Lower leg skin (tissue), 4 donors: Measurements from ENCODE around the gene TMEM37. TPM values are rescaled to one million over a fixed set of nuclear protein-coding genes. Genes with fewer than 3 reads are reported as not detected.

Experiments used
- DNase-seq, 2 donors: peaks; one replicate each; pipeline ENCODE4 v3.0.0-alpha.2; 2019; ENCODE audit warnings: low spot score in 2 of 2
- H3K4me3 ChIP-seq: fragments of 200-600 bp; sonication (generic); 2 replicates; pipeline ENCODE4 v1.5.1; 2017; ENCODE audit warnings: mild to moderate bottlenecking, low read depth; ENCODE audit not compliant: poor library complexity, severe bottlenecking
- CTCF ChIP-seq, 3 donors: fragments of 450-650 bp; IDR thresholded peaks; one replicate each; pipeline ENCODE4 v1.5.1; 2016; ENCODE audit warnings: antibody characterized with exemption in 3 of 3, mild to moderate bottlenecking in 3 of 3, moderate library complexity in 2 of 3
- POLR2A ChIP-seq, 2 donors: fragments of 450-650 bp; IDR thresholded peaks; one replicate each; pipeline ENCODE4 v1.6.1; 2016 to 2017; ENCODE audit warnings: antibody characterized with exemption in 2 of 2, mild to moderate bottlenecking in 1 of 2, moderate library complexity in 1 of 2
- WGBS, 2 donors: methylation state at CpG; one replicate each; pipeline ENCODE4 v1.1.5; 2018; 5-methylcytosine and 5-hydroxymethylcytosine counted together
- intact Hi-C: fragments of 100-400 bp; cut with DNase I; formaldehyde crosslinking; loops from one replicate; pipeline ENCODE4 v1.15.0; 2023; ENCODE audit warnings: low total_unique reads
- total RNA-seq, 4 donors: library from RNA; depleted of rRNA; stranded (reverse); fragments of >200 nt; gene quantifications; one replicate each; pipeline ENCODE4 v1.1.0, GENCODE V29; 2016

The TMEM37 gene
- total RNA-seq, 4 donors from 2014 or later = 2.8 to 8.7 (median 6.8) TPM

GRCh38 chr2:119484834-119485233 lies 53.2 kb downstream of the TMEM37 start:
- intact Hi-C loops = no loop called here
- peak; percentile 3 to 45 for DNase-seq
- no peak overlapping the region for H3K4me3 ChIP-seq
- 59 to 60% methylated on average over 6 of the region's 6 CpGs for WGBS, 2 donors
- TF ChIP-seq CTCF (IDR thresholded peaks at IDR 0.05) = no peak
- TF ChIP-seq POLR2A (IDR thresholded peaks at IDR 0.05) = no peak

GRCh38 chr2:119485336-119486110 lies 53.9 kb downstream of the TMEM37 start:
- DNase-seq = peak; percentile 11 to 79
- no peak for TF ChIP-seq CTCF (IDR thresholded peaks at IDR 0.05)
- TF ChIP-seq POLR2A (IDR thresholded peaks at IDR 0.05) = no peak
- WGBS, 2 donors = 72 to 79% methylated on average over 12 of the region's 12 CpGs
- intact Hi-C loops = no loop called here
- no peak overlapping the region for H3K4me3 ChIP-seq

- no peak for TF ChIP-seq CTCF (IDR thresholded peaks at IDR 0.05)
- TF ChIP-seq POLR2A (IDR thresholded peaks at IDR 0.05) = no peak
- intact Hi-C loops = no loop called here
- WGBS, 2 donors = 88 to 89% methylated on average over 10 of the region's 10 CpGs
- peak; percentile 7 to 36 for DNase-seq
- no peak overlapping the region for H3K4me3 ChIP-seq
These were observed 54.7 kb downstream of the TMEM37 start for GRCh38 chr2:119486196-119486827.

- peak; percentile 4 to 32 for DNase-seq
- intact Hi-C loops = no loop called here
- no peak overlapping the region for H3K4me3 ChIP-seq
- 61 to 76% methylated on average over 6 to 7 of the region's 7 CpGs for WGBS, 2 donors
- no peak for TF ChIP-seq POLR2A (IDR thresholded peaks at IDR 0.05)
- TF ChIP-seq CTCF (IDR thresholded peaks at IDR 0.05) = no peak
These were observed 55.2 kb downstream of the TMEM37 start for GRCh38 chr2:119486886-119487285.

- no peak for TF ChIP-seq POLR2A (IDR thresholded peaks at IDR 0.05)
- no peak for TF ChIP-seq CTCF (IDR thresholded peaks at IDR 0.05)
- no peak overlapping the region for H3K4me3 ChIP-seq
- intact Hi-C loops = no loop called here
- WGBS, 2 donors = 54 to 65% methylated on average over 9 of the region's 9 CpGs
- peak; percentile 9 to 66 for DNase-seq
These were observed 56.0 kb downstream of the TMEM37 start for GRCh38 chr2:119487434-119488244.

Other genes starting within 250 kb of the TMEM37 start
- gene STEAP3, start 208.0 kb upstream of the TMEM37 start, total RNA-seq = 10 to 100 TPM; 16.7 to 25.1 (median 22.0) TPM
- gene C2orf76, start 65.0 kb upstream of the TMEM37 start, total RNA-seq = 10 to 100 TPM; 13.3 to 18.3 (median 16.7) TPM
- 100 to 1,000 TPM; 266 to 369 (median 326) TPM for gene DBI, start 64.9 kb upstream of the TMEM37 start, total RNA-seq
- gene SCTR, start 92.6 kb downstream of the TMEM37 start, total RNA-seq = not detected
- gene CFAP221, start 112.6 kb downstream of the TMEM37 start, total RNA-seq = not detected
- gene TMEM177, start 247.3 kb downstream of the TMEM37 start, total RNA-seq = 10 to 100 TPM in 1 of 4 donors, 1 to 10 TPM in 3; 5.0 to 10.9 (median 7.7) TPM